ENCODE data around the gene WNT1.
A peak's percentile ranks its signal among the peaks of the same experiment; 100 is the strongest.

WNT1 gene

GRCh38 chr12:49014547-49014946 lies 36.4 kb downstream of the WNT1 start:
- H3K4me1 ChIP-seq (ENCODE audit: control extremely low read depth in 1 of 4, control insufficient read depth in 4 of 4, insufficient read depth in 4 of 4, low read length in 3 of 4) = peaks cover 7 to 22% (median 18%) of the 10 kb centered on the region in 4 experiments
- ChIA-PET CTCF (interaction anchor here (0.9 to 11.0 kb wide), 7 partner anchors 9 to 47 kb away, joined by 3 to 271 read pairs (median 12); partner anchors contain the start of genes DDN and WNT1), POLR2A (interaction anchor here (1.0 kb wide), 3 partner anchors 14 to 23 kb away, joined by 3 to 4 read pairs (median 3); no protein-coding TSS in a partner anchor)
- H3K36me3 ChIP-seq (ENCODE audit: control insufficient read depth in 4 of 4, insufficient read depth in 4 of 4, low read length in 3 of 4) = peaks cover 2 to 20% (median 11%) of the 10 kb centered on the region in 4 experiments
- 86% methylated on average over 1 of the region's 1 CpG for WGBS (ENCODE audit: insufficient coverage)
- H3K27me3 ChIP-seq (replicated peaks in 2 of 5; ENCODE audit: control insufficient read depth in 4 of 5, insufficient read depth in 5 of 5, low read length in 4 of 5) = no peaks in the 10 kb centered on the region
- no peak overlapping the region for H3K27ac ChIP-seq (ENCODE audit: insufficient read depth in 1 of 2, low read depth in 1 of 2, low read length in 2 of 2, poor library complexity in 1 of 2, severe bottlenecking in 2 of 2)
- DNase-seq = no peak
- no peaks in the 10 kb centered on the region for H3K9me3 ChIP-seq (ENCODE audit: control extremely low read depth in 1 of 5, control insufficient read depth in 4 of 5, insufficient read depth in 2 of 5, low read depth in 1 of 5, low read length in 4 of 5)
- no peak overlapping the region for H3K4me3 ChIP-seq (ENCODE audit: control insufficient read depth in 1 of 7, extremely low read depth in 1 of 7, insufficient read depth in 4 of 7, low read depth in 2 of 7, low read length in 6 of 7)

GRCh38 chr12:49015196-49015595 lies 37.1 kb downstream of the WNT1 start:
- H3K9me3 ChIP-seq (ENCODE audit: control extremely low read depth in 1 of 5, control insufficient read depth in 4 of 5, insufficient read depth in 2 of 5, low read depth in 1 of 5, low read length in 4 of 5) = no peaks in the 10 kb centered on the region
- H3K36me3 ChIP-seq (ENCODE audit: control insufficient read depth in 4 of 4, insufficient read depth in 4 of 4, low read length in 3 of 4) = peaks cover 2 to 17% (median 8%) of the 10 kb centered on the region in 4 experiments
- H3K4me1 ChIP-seq (ENCODE audit: control extremely low read depth in 1 of 4, control insufficient read depth in 4 of 4, insufficient read depth in 4 of 4, low read length in 3 of 4) = peaks cover 7 to 26% (median 23%) of the 10 kb centered on the region in 4 experiments
- ChIA-PET CTCF (interaction anchor here (0.8 to 11.0 kb wide), 9 partner anchors 8 to 332 kb away, joined by 3 to 271 read pairs (median 12); partner anchors contain the start of genes DDN and WNT1), POLR2A (interaction anchor here (6.0 kb wide), 1 partner anchor 16 kb away, joined by 104 read pairs; the partner anchor contains the start of gene DDN)
- H3K4me3 ChIP-seq (ENCODE audit: control insufficient read depth in 1 of 7, extremely low read depth in 1 of 7, insufficient read depth in 4 of 7, low read depth in 2 of 7, low read length in 6 of 7) = no peak overlapping the region
- WGBS (ENCODE audit: insufficient coverage) = 100% methylated on average over 1 of the region's 1 CpG
- no peak for DNase-seq
- no peaks in the 10 kb centered on the region for H3K27me3 ChIP-seq (replicated peaks in 2 of 5; ENCODE audit: control insufficient read depth in 4 of 5, insufficient read depth in 5 of 5, low read length in 4 of 5)
- H3K27ac ChIP-seq (ENCODE audit: insufficient read depth in 1 of 2, low read depth in 1 of 2, low read length in 2 of 2, poor library complexity in 1 of 2, severe bottlenecking in 2 of 2) = no peak overlapping the region

GRCh38 chr12:49017891-49018260 lies 39.8 kb downstream of the WNT1 start:
- H3K9me3 ChIP-seq (ENCODE audit: control extremely low read depth in 1 of 5, control insufficient read depth in 4 of 5, insufficient read depth in 2 of 5, low read depth in 1 of 5, low read length in 4 of 5) = no peaks in the 10 kb centered on the region
- CTCF ChIA-PET = interaction anchor here (1.6 to 11.0 kb wide), 4 partner anchors 19 to 37 kb away, joined by 5 to 271 read pairs (median 40); partner anchors contain the start of genes DDN and WNT1
- POLR2A ChIA-PET = interaction anchor here (0.6 to 6.0 kb wide), 4 partner anchors 12 to 249 kb away, joined by 3 to 104 read pairs (median 4); partner anchors contain the start of gene DDN
- DNase-seq = no peak
- peak overlapping the region; percentile 92 to 98 for H3K27ac ChIP-seq (ENCODE audit: insufficient read depth in 1 of 2, low read depth in 1 of 2, low read length in 2 of 2, poor library complexity in 1 of 2, severe bottlenecking in 2 of 2)
- H3K36me3 ChIP-seq (ENCODE audit: control insufficient read depth in 4 of 4, insufficient read depth in 4 of 4, low read length in 3 of 4) = peaks cover 8 to 25% (median 15%) of the 10 kb centered on the region in 4 experiments
- H3K27me3 ChIP-seq (replicated peaks in 2 of 5; ENCODE audit: control insufficient read depth in 4 of 5, insufficient read depth in 5 of 5, low read length in 4 of 5) = no peaks in the 10 kb centered on the region
- peak overlapping the region; percentile 83 to 97 (median 89) for H3K4me3 ChIP-seq (ENCODE audit: control insufficient read depth in 1 of 7, extremely low read depth in 1 of 7, insufficient read depth in 4 of 7, low read depth in 2 of 7, low read length in 6 of 7)
- H3K4me1 ChIP-seq (ENCODE audit: control extremely low read depth in 1 of 4, control insufficient read depth in 4 of 4, insufficient read depth in 4 of 4, low read length in 3 of 4) = peaks cover 7 to 33% (median 28%) of the 10 kb centered on the region in 4 experiments
- WGBS (ENCODE audit: insufficient coverage) = 3% methylated on average over 8 of the region's 8 CpGs

- under 1% methylated on average over 41 of the region's 59 CpGs for WGBS (ENCODE audit: insufficient coverage)
- Histone ChIP-seq H3K27ac (ENCODE audit: insufficient read depth in 1 of 2, low read depth in 1 of 2, low read length in 2 of 2, poor library complexity in 1 of 2, severe bottlenecking in 2 of 2) (peak within 1 kb of the TSS; percentile 97 to 98), H3K4me1 (ENCODE audit: control extremely low read depth in 1 of 4, control insufficient read depth in 4 of 4, insufficient read depth in 4 of 4, low read length in 3 of 4) (peaks cover 7 to 33% (median 28%) of the 10 kb centered on the region in 4 experiments), H3K9me3 (ENCODE audit: control extremely low read depth in 1 of 5, control insufficient read depth in 4 of 5, insufficient read depth in 2 of 5, low read depth in 1 of 5, low read length in 4 of 5) (no peaks in the 10 kb centered on the region), H3K36me3 (ENCODE audit: control insufficient read depth in 4 of 4, insufficient read depth in 4 of 4, low read length in 3 of 4) (peaks cover 8 to 27% (median 20%) of the 10 kb centered on the region in 4 experiments), H3K4me3 (ENCODE audit: control insufficient read depth in 1 of 7, extremely low read depth in 1 of 7, insufficient read depth in 4 of 7, low read depth in 2 of 7, low read length in 6 of 7) (peak within 1 kb of the TSS; percentile 83 to 97 (median 89)), H3K27me3 (replicated peaks in 2 of 5; ENCODE audit: control insufficient read depth in 4 of 5, insufficient read depth in 5 of 5, low read length in 4 of 5) (no peaks in the 10 kb centered on the region)
- CTCF ChIA-PET = interaction anchor here (1.2 to 11.0 kb wide), 9 partner anchors 9 to 41 kb away, joined by 4 to 271 read pairs (median 16); partner anchors contain the start of genes DDN and WNT1
- POLR2A ChIA-PET = interaction anchor here (0.6 to 6.0 kb wide), 6 partner anchors 9 to 249 kb away, joined by 3 to 104 read pairs (median 4); partner anchors contain the start of gene DDN
- DNase-seq = peak; percentile 100
Observed at GRCh38 chr12:49018261-49019119, 40.4 kb downstream of the WNT1 start, which contains the start of gene PRKAG1. TSS of gene PRKAG1 (minus strand) at chr12:49018776. CDS start at chr12:49018740, 36 bp downstream.

- POLR2A ChIA-PET = interaction anchor here (0.6 to 6.0 kb wide), 5 partner anchors 10 to 27 kb away, joined by 3 to 104 read pairs (median 4); partner anchors contain the start of gene DDN
- peak overlapping the region; percentile 97 to 98 for H3K27ac ChIP-seq (ENCODE audit: insufficient read depth in 1 of 2, low read depth in 1 of 2, low read length in 2 of 2, poor library complexity in 1 of 2, severe bottlenecking in 2 of 2)
- no peaks in the 10 kb centered on the region for H3K9me3 ChIP-seq (ENCODE audit: control extremely low read depth in 1 of 5, control insufficient read depth in 4 of 5, insufficient read depth in 2 of 5, low read depth in 1 of 5, low read length in 4 of 5)
- DNase-seq = no peak
- WGBS (ENCODE audit: insufficient coverage) = no CpG with 5 or more reads among the region's 8 CpGs
- H3K27me3 ChIP-seq (replicated peaks in 2 of 5; ENCODE audit: control insufficient read depth in 4 of 5, insufficient read depth in 5 of 5, low read length in 4 of 5) = no peaks in the 10 kb centered on the region
- H3K4me3 ChIP-seq (ENCODE audit: control insufficient read depth in 1 of 7, extremely low read depth in 1 of 7, insufficient read depth in 4 of 7, low read depth in 2 of 7, low read length in 6 of 7) = peak overlapping the region in 6 of 7 experiments; percentile 62 to 97 (median 88)
- H3K36me3 ChIP-seq (ENCODE audit: control insufficient read depth in 4 of 4, insufficient read depth in 4 of 4, low read length in 3 of 4) = peaks cover 8 to 33% (median 25%) of the 10 kb centered on the region in 4 experiments
- CTCF ChIA-PET = interaction anchor here (0.7 to 8.6 kb wide), 13 partner anchors 10 to 96 kb away, joined by 3 to 148 read pairs (median 9); partner anchors contain the start of gene DDN
- peaks cover 7 to 33% (median 28%) of the 10 kb centered on the region in 4 experiments for H3K4me1 ChIP-seq (ENCODE audit: control extremely low read depth in 1 of 4, control insufficient read depth in 4 of 4, insufficient read depth in 4 of 4, low read length in 3 of 4)
Observed at GRCh38 chr12:49019120-49019430, 41.0 kb downstream of the WNT1 start.

GRCh38 chr12:49019443-49020324 lies 41.6 kb downstream of the WNT1 start:
- DNase-seq = peak; percentile 77 to 86 (median 85)
- H3K4me3 ChIP-seq (ENCODE audit: control insufficient read depth in 1 of 7, extremely low read depth in 1 of 7, insufficient read depth in 4 of 7, low read depth in 2 of 7, low read length in 6 of 7) = peak overlapping the region in 5 of 7 experiments; percentile 30 to 97 (median 89)
- POLR2A ChIA-PET = interaction anchor here (0.6 to 6.0 kb wide), 7 partner anchors 9 to 39 kb away, joined by 3 to 104 read pairs (median 4); partner anchors contain the start of gene DDN

More at GRCh38 chr12:49019443-49020324, 41.6 kb downstream of the WNT1 start:
- Histone ChIP-seq H3K9me3 (ENCODE audit: control extremely low read depth in 1 of 5, control insufficient read depth in 4 of 5, insufficient read depth in 2 of 5, low read depth in 1 of 5, low read length in 4 of 5) (no peaks in the 10 kb centered on the region), H3K36me3 (ENCODE audit: control insufficient read depth in 4 of 4, insufficient read depth in 4 of 4, low read length in 3 of 4) (peaks cover 8 to 39% (median 28%) of the 10 kb centered on the region in 4 experiments), H3K4me1 (ENCODE audit: control extremely low read depth in 1 of 4, control insufficient read depth in 4 of 4, insufficient read depth in 4 of 4, low read length in 3 of 4) (peaks cover 7 to 33% (median 28%) of the 10 kb centered on the region in 4 experiments), H3K27ac (ENCODE audit: insufficient read depth in 1 of 2, low read depth in 1 of 2, low read length in 2 of 2, poor library complexity in 1 of 2, severe bottlenecking in 2 of 2) (peak overlapping the region; percentile 97 to 98), H3K27me3 (replicated peaks in 2 of 5; ENCODE audit: control insufficient read depth in 4 of 5, insufficient read depth in 5 of 5, low read length in 4 of 5) (no peaks in the 10 kb centered on the region)
- 38% methylated on average over 2 of the region's 10 CpGs for WGBS (ENCODE audit: insufficient coverage)
- CTCF ChIA-PET = interaction anchor here (0.6 to 8.6 kb wide), 22 partner anchors 8 to 125 kb away, joined by 3 to 148 read pairs (median 6); partner anchors contain the start of gene DDN
